GM08714 (cell line): ENCODE data around the gene KRT16.
"Not testable (repeated sequence)": the region's sequence is repeated elsewhere in the genome, so short reads cannot be mapped to it uniquely, and the experiment has no call there.

Experiments used
- H3K4me3 ChIP-seq: fragments of 200-500 bp; sonication (Bioruptor generic); 2 replicates; pipeline ENCODE4 v1.5.1; 2014; ENCODE audit warnings: mild to moderate bottlenecking, low read length, inconsistent platforms
- ZNF274 ChIP-seq: IDR thresholded peaks from 2 replicates; pipeline ENCODE4 v1.6.1; 2012; ENCODE audit warnings: mild to moderate bottlenecking, low read depth, low read length

The KRT16 gene

GRCh38 chr17:41615454-41615853 lies 2.9 kb upstream of the KRT16 start:
- TF ChIP-seq ZNF274, result no peak
- H3K4me3 ChIP-seq, result no peak overlapping the region

- not testable (repeated sequence) for H3K4me3 ChIP-seq
Observed at GRCh38 chr17:41614767-41615166, 2.2 kb upstream of the KRT16 start.

- TF ChIP-seq ZNF274, result no peak
Observed at GRCh38 chr17:41614098-41614497, 1.5 kb upstream of the KRT16 start.

GRCh38 chr17:41613277-41614082 lies 913 bp upstream of the KRT16 start:
- no peak for TF ChIP-seq ZNF274
- no peak overlapping the region for H3K4me3 ChIP-seq

More at GRCh38 chr17:41614098-41614497, 1.5 kb upstream of the KRT16 start:
- no peak overlapping the region for H3K4me3 ChIP-seq

GRCh38 chr17:41610965-41611640 lies 1.5 kb downstream of the KRT16 start:
- no peak for TF ChIP-seq ZNF274
- no peak overlapping the region for H3K4me3 ChIP-seq

- not testable (repeated sequence) for H3K4me3 ChIP-seq
Observed at GRCh38 chr17:41610061-41610517, 2.5 kb downstream of the KRT16 start.

- H3K4me3 ChIP-seq, result not testable (repeated sequence)
Observed at GRCh38 chr17:41606930-41607329, 5.6 kb downstream of the KRT16 start.

- TF ChIP-seq ZNF274, result no peak
- H3K4me3 ChIP-seq, result no peak overlapping the region
Observed at GRCh38 chr17:41602524-41602923, 10.0 kb downstream of the KRT16 start.

- TF ChIP-seq ZNF274, result no peak
- no peak overlapping the region for H3K4me3 ChIP-seq
Observed at GRCh38 chr17:41600318-41600717, 12.2 kb downstream of the KRT16 start.

GRCh38 chr17:41599680-41600079 lies 12.9 kb downstream of the KRT16 start:
- H3K4me3 ChIP-seq, result no peak overlapping the region
- no peak for TF ChIP-seq ZNF274

GRCh38 chr17:41595585-41595984 lies 17.0 kb downstream of the KRT16 start:
- H3K4me3 ChIP-seq, result no peak overlapping the region
- TF ChIP-seq ZNF274, result no peak

GRCh38 chr17:41594363-41594915 lies 18.1 kb downstream of the KRT16 start:
- H3K4me3 ChIP-seq, result no peak overlapping the region
- no peak for TF ChIP-seq ZNF274

GRCh38 chr17:41593306-41593981 lies 19.1 kb downstream of the KRT16 start:
- no peak for TF ChIP-seq ZNF274
- no peak overlapping the region for H3K4me3 ChIP-seq

GRCh38 chr17:41592601-41593305 lies 19.8 kb downstream of the KRT16 start:
- TF ChIP-seq ZNF274, result no peak
- H3K4me3 ChIP-seq, result no peak overlapping the region
